Neural progenitor cell (in vitro differentiated cells): Measurements from ENCODE around the gene TBC1D2. TPM values are rescaled to one million over a fixed set of nuclear protein-coding genes. Genes with fewer than 3 reads are reported as not detected.

Source experiments
- DNase-seq: peaks from one replicate; pipeline ENCODE4 v3.0.0-alpha.2; 2016; ENCODE audit warnings: low spot score
- H2AFZ ChIP-seq: fragments of 200-600 bp; sonication (generic); replicated peaks from 2 replicates; pipeline ENCODE4 v1.6.1; 2016; ENCODE audit warnings: antibody characterized with exemption
- H3F3A ChIP-seq: fragments of 200-600 bp; sonication (generic); 2 replicates; pipeline ENCODE4 v1.6.1; 2016; ENCODE audit warnings: antibody characterized with exemption, low read depth
- H3K27ac ChIP-seq: fragments of 200-600 bp; sonication (generic); 2 replicates; pipeline ENCODE4 v1.5.1; 2016; ENCODE audit warnings: mild to moderate bottlenecking
- H3K27me3 ChIP-seq: fragments of 200-600 bp; sonication (generic); 2 replicates; pipeline ENCODE4 v1.6.1; 2016; ENCODE audit warnings: mild to moderate bottlenecking, moderate library complexity
- H3K36me3 ChIP-seq: fragments of 200-600 bp; sonication (generic); 2 replicates; pipeline ENCODE4 v1.5.1; 2016
- H3K4me1 ChIP-seq: fragments of 200-600 bp; sonication (generic); 2 replicates; pipeline ENCODE4 v1.6.1; 2016; ENCODE audit warnings: mixed run types
- H3K4me2 ChIP-seq: fragments of 200-600 bp; sonication (generic); 2 replicates; pipeline ENCODE4 v1.6.1; 2016
- H3K4me3 ChIP-seq: fragments of 200-600 bp; sonication (generic); 2 replicates; pipeline ENCODE4 v1.5.1; 2016
- H3K79me2 ChIP-seq: fragments of 200-600 bp; sonication (generic); 2 replicates; pipeline ENCODE4 v1.6.1; 2016; ENCODE audit warnings: low read depth
- H3K9ac ChIP-seq: fragments of 200-600 bp; sonication (generic); 2 replicates; pipeline ENCODE4 v1.6.1; 2016
- H3K9me3 ChIP-seq: fragments of 200-600 bp; sonication (generic); 2 replicates; pipeline ENCODE4 v1.5.1; 2016; ENCODE audit warnings: low read depth
- H4K20me1 ChIP-seq: fragments of 200-600 bp; sonication (generic); 2 replicates; pipeline ENCODE4 v1.6.1; 2016; ENCODE audit warnings: low read depth
- H3K27ac Mint-ChIP-seq: 3 replicates; pipeline ENCODE4 v1.8.0; 2021; ENCODE audit warnings: mixed read lengths
- H3K27me3 Mint-ChIP-seq: 2 replicates; pipeline ENCODE4 v1.8.0; 2022; ENCODE audit warnings: low read depth, mild to moderate bottlenecking, inconsistent platforms, moderate library complexity, mixed read lengths; ENCODE audit not compliant: insufficient read depth
- H3K36me3 Mint-ChIP-seq: 3 replicates; pipeline ENCODE4 v1.8.0; 2021; ENCODE audit warnings: mixed read lengths
- H3K4me1 Mint-ChIP-seq: 3 replicates; pipeline ENCODE4 v1.8.0; 2021; ENCODE audit warnings: mixed read lengths
- H3K4me3 Mint-ChIP-seq: 3 replicates; pipeline ENCODE4 v1.8.0; 2021; ENCODE audit warnings: mild to moderate bottlenecking, moderate library complexity, mixed read lengths
- H3K9me3 Mint-ChIP-seq: 3 replicates; pipeline ENCODE4 v1.8.0; 2020; ENCODE audit warnings: mixed read lengths
- CTCF ChIP-seq: fragments of 200-600 bp; sonication (generic); IDR thresholded peaks from 2 replicates; pipeline ENCODE4 v1.5.1; 2017; ENCODE audit warnings: antibody characterized with exemption, mild to moderate bottlenecking
- EZH2 ChIP-seq: fragments of 200-600 bp; sonication (generic); IDR thresholded peaks from 2 replicates; pipeline ENCODE4 v1.6.1; 2017; ENCODE audit warnings: antibody characterized with exemption, mild to moderate bottlenecking, moderate library complexity
- EZH2phosphoT487 ChIP-seq: fragments of 200-600 bp; sonication (generic); IDR thresholded peaks from 2 replicates; pipeline ENCODE4 v1.6.1; 2017; ENCODE audit warnings: antibody characterized with exemption
- total RNA-seq: library from RNA; depleted of rRNA; stranded (reverse); fragments of >200 nt; gene quantifications from 2 replicates; pipeline ENCODE4 v1.2.3, GENCODE V29; 2015; ENCODE audit warnings: low replicate concordance

Gene TBC1D2
- total RNA-seq, 1 donor from 2014 or later: 0.41 TPM

- Histone ChIP-seq H3K79me2 (no peaks in the 10 kb centered on the region), H3K27me3 (no peaks in the 10 kb centered on the region), H3K9me3 (no peaks in the 10 kb centered on the region), H3K27ac (no peak overlapping the region), H3K36me3 (no peaks in the 10 kb centered on the region), H3K4me2 (no peak overlapping the region), H3F3A (peaks cover 6% of the 10 kb centered on the region), H3K9ac (no peak overlapping the region), H3K4me1 (peaks cover 7% of the 10 kb centered on the region), H2AFZ (no peak overlapping the region), H4K20me1 (no peaks in the 10 kb centered on the region), H3K4me3 (no peak overlapping the region)
- DNase-seq: no peak
- H3K4me3 Mint-ChIP-seq: no peak overlapping the region
- H3K27ac Mint-ChIP-seq: peak overlapping the region; percentile 74
- TF ChIP-seq EZH2phosphoT487 (no peak), EZH2 (no peak), CTCF (no peak)
- H3K27me3 Mint-ChIP-seq: peaks cover 7% of the 10 kb centered on the region
- H3K9me3 Mint-ChIP-seq: no peaks in the 10 kb centered on the region
- peaks cover 33% of the 10 kb centered on the region for H3K4me1 Mint-ChIP-seq
- no peaks in the 10 kb centered on the region for H3K36me3 Mint-ChIP-seq
Measured at GRCh38 chr9:98215271-98215670, 40.2 kb downstream of the TBC1D2 start.

DNA sequence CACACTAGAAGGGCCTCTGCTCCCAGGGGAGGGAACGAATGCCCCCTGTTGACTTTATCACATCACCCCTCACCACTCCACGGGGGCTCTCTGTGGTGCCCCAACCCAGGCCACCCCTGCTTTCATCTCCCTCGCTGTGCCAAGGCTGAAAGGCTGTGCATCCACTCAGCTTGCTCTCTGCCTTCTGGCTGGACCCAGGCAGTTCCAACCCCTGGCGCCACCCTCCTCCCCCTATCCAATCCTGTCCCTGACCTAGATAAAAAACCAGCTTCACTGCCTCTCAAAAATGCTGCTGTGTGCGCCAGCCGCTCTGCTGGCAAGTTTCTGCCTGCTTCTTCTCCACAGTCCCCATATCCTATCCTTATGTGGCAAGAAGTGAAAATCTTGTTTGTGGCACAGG is 40.6 kb downstream of the TBC1D2 start:
- TF ChIP-seq EZH2 (no peak), EZH2phosphoT487 (no peak), CTCF (no peak)
- H3K4me2 ChIP-seq: no peak overlapping the region
- H3K4me1 ChIP-seq: peaks cover 7% of the 10 kb centered on the region
- no peak for DNase-seq
- peaks cover 7% of the 10 kb centered on the region for H3K27me3 Mint-ChIP-seq
- H3K4me3 ChIP-seq: no peak overlapping the region
- peaks cover 33% of the 10 kb centered on the region for H3K4me1 Mint-ChIP-seq
- no peak overlapping the region for H2AFZ ChIP-seq
- no peaks in the 10 kb centered on the region for H4K20me1 ChIP-seq
- H3K27ac ChIP-seq: no peak overlapping the region
- peak overlapping the region; percentile 74 for H3K27ac Mint-ChIP-seq
- H3K27me3 ChIP-seq: no peaks in the 10 kb centered on the region
- no peak overlapping the region for H3K9ac ChIP-seq
- H3K36me3 ChIP-seq: no peaks in the 10 kb centered on the region
- no peaks in the 10 kb centered on the region for H3K9me3 Mint-ChIP-seq
- H3K9me3 ChIP-seq: no peaks in the 10 kb centered on the region
- peaks cover 6% of the 10 kb centered on the region for H3F3A ChIP-seq
- no peak overlapping the region for H3K4me3 Mint-ChIP-seq
- H3K36me3 Mint-ChIP-seq: no peaks in the 10 kb centered on the region
- no peaks in the 10 kb centered on the region for H3K79me2 ChIP-seq

DNA sequence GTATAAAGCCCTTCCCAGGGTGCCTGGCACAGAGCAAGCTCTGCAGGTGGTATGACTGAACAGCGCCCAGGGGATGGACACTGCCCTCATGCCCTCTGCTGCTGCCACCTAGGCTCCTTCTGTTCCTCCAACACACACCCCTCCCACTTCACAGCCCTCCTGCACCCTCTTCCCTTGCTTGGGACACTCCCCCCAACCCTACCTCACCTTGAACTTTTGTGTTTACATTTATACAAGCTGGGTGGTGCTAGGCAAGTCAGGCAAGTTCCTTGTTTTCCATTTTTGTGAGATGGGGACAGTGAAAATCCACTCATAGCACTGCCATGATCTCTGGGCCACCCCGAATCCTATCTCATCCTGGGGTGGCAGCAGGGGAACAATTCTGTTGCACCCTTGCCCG is 44.2 kb downstream of the TBC1D2 start:
- H3K36me3 ChIP-seq: no peaks in the 10 kb centered on the region
- no peak overlapping the region for H3K9ac ChIP-seq
- no peaks in the 10 kb centered on the region for H3F3A ChIP-seq
- no peak overlapping the region for H3K4me3 Mint-ChIP-seq
- no peak overlapping the region for H3K4me3 ChIP-seq
- H3K4me1 ChIP-seq: no peaks in the 10 kb centered on the region
- H3K36me3 Mint-ChIP-seq: no peaks in the 10 kb centered on the region
- H3K79me2 ChIP-seq: no peaks in the 10 kb centered on the region
- H3K9me3 Mint-ChIP-seq: no peaks in the 10 kb centered on the region
- H3K4me1 Mint-ChIP-seq: peaks cover 18% of the 10 kb centered on the region
- no peak overlapping the region for H3K4me2 ChIP-seq
- peaks cover 11% of the 10 kb centered on the region for H3K27me3 Mint-ChIP-seq
- no peak for DNase-seq
- no peak overlapping the region for H3K27ac ChIP-seq
- peak overlapping the region; percentile 53 for H3K27ac Mint-ChIP-seq
- H2AFZ ChIP-seq: no peak overlapping the region
- H3K27me3 ChIP-seq: no peaks in the 10 kb centered on the region
- TF ChIP-seq EZH2phosphoT487 (no peak), EZH2 (no peak), CTCF (no peak)
- H3K9me3 ChIP-seq: no peaks in the 10 kb centered on the region
- H4K20me1 ChIP-seq: no peaks in the 10 kb centered on the region
